ENCODE measurements around the gene GPX2. TPM values are rescaled to one million over a fixed set of nuclear protein-coding genes. Genes with fewer than 3 reads are reported as not detected.

GPX2 gene
- total RNA-seq, 4 donors from 2014 or later: 4.0 TPM; not detected in 3

- Histone ChIP-seq H3K27ac (no peak overlapping the region), H3K36me3 (no peaks in the 10 kb centered on the region), H3K27me3 (no peaks in the 10 kb centered on the region), H3K4me3 (replicated peaks in 1 of 3) (no peak overlapping the region), H3K4me1 (no peaks in the 10 kb centered on the region), H3K9me3 (no peaks in the 10 kb centered on the region)
- no peak for DNase-seq
- intact Hi-C loops (cut with DNase I): no loop called here
- TF ChIP-seq POLR2A (IDR thresholded peaks at IDR 0.05) (no peak), CTCF (IDR thresholded peaks at IDR 0.05) (no peak)
- WGBS, 2 donors: 87 to 91% methylated on average over 6 of the region's 6 CpGs
Measured at GRCh38 chr14:64946310-64947045, 3.9 kb upstream of the GPX2 start.

- no peak for DNase-seq
- intact Hi-C loops (cut with DNase I): no loop called here
- 88 to 92% methylated on average over 12 of the region's 12 CpGs for WGBS, 2 donors
- Histone ChIP-seq H3K27ac (no peak overlapping the region), H3K9me3 (no peaks in the 10 kb centered on the region), H3K36me3 (no peaks in the 10 kb centered on the region), H3K4me1 (no peaks in the 10 kb centered on the region), H3K27me3 (no peaks in the 10 kb centered on the region), H3K4me3 (replicated peaks in 1 of 3) (no peak overlapping the region)
- no peak for TF ChIP-seq CTCF (IDR thresholded peaks at IDR 0.05)
- no peak for TF ChIP-seq POLR2A (IDR thresholded peaks at IDR 0.05)
Measured at GRCh38 chr14:64945431-64946178, 3.1 kb upstream of the GPX2 start.

- intact Hi-C loops (cut with DNase I): no loop called here
- no peaks in the 10 kb centered on the region for H3K36me3 ChIP-seq
- TF ChIP-seq POLR2A (IDR thresholded peaks at IDR 0.05): no peak
- no peak for TF ChIP-seq CTCF (IDR thresholded peaks at IDR 0.05)
- WGBS, 2 donors: 91 to 92% methylated on average over 4 of the region's 4 CpGs
- no peaks in the 10 kb centered on the region for H3K27me3 ChIP-seq
- DNase-seq: no peak
- H3K27ac ChIP-seq: no peak overlapping the region
- no peak overlapping the region for H3K4me3 ChIP-seq (replicated peaks in 1 of 3)
- no peaks in the 10 kb centered on the region for H3K4me1 ChIP-seq
- H3K9me3 ChIP-seq: no peaks in the 10 kb centered on the region
Measured at GRCh38 chr14:64944861-64945260, 2.3 kb upstream of the GPX2 start.

- no peak overlapping the region for H3K27ac ChIP-seq
- TF ChIP-seq CTCF (IDR thresholded peaks at IDR 0.05): no peak
- TF ChIP-seq POLR2A (IDR thresholded peaks at IDR 0.05): no peak
- H3K36me3 ChIP-seq: no peaks in the 10 kb centered on the region
- no peak for DNase-seq
- no peaks in the 10 kb centered on the region for H3K4me1 ChIP-seq
- WGBS, 2 donors: 86 to 96% methylated on average over 2 of the region's 2 CpGs
- intact Hi-C loops (cut with DNase I): no loop called here
- no peaks in the 10 kb centered on the region for H3K9me3 ChIP-seq
- H3K4me3 ChIP-seq (replicated peaks in 1 of 3): no peak overlapping the region
- H3K27me3 ChIP-seq: no peaks in the 10 kb centered on the region
Measured at GRCh38 chr14:64944041-64944440, 1.5 kb upstream of the GPX2 start.

- Histone ChIP-seq H3K36me3 (no peaks in the 10 kb centered on the region), H3K9me3 (no peaks in the 10 kb centered on the region), H3K4me3 (replicated peaks in 1 of 3) (no peak overlapping the region), H3K4me1 (no peaks in the 10 kb centered on the region), H3K27me3 (no peaks in the 10 kb centered on the region), H3K27ac (no peak overlapping the region)
- intact Hi-C loops (cut with DNase I): no loop called here
- WGBS, 2 donors: 86 to 91% methylated on average over 6 of the region's 6 CpGs
- TF ChIP-seq CTCF (IDR thresholded peaks at IDR 0.05) (no peak), POLR2A (IDR thresholded peaks at IDR 0.05) (no peak)
- no peak for DNase-seq
Measured at GRCh38 chr14:64943556-64943955, 1.0 kb upstream of the GPX2 start.

Measured in thyroid gland (tissue), 4 donors.